HepG2 (cell line): Measurements from ENCODE around the gene THSD4. TPM values are rescaled to one million over a fixed set of nuclear protein-coding genes. Genes with fewer than 3 reads are reported as not detected.

Experiments
- KLF12 ChIP-seq: sonication (generic); formaldehyde crosslinking; IDR thresholded peaks from 2 replicates; pipeline ENCODE4 v1.4.0; 2020; ENCODE audit warnings: missing genetic modification reagents, borderline replicate concordance
- NFE2L1 ChIP-seq: sonication (generic); formaldehyde crosslinking; IDR thresholded peaks from 2 replicates; pipeline ENCODE4 v1.4.0; 2020; ENCODE audit warnings: missing genetic modification reagents, mild to moderate bottlenecking, borderline replicate concordance
- ZBTB21 ChIP-seq: sonication (generic); formaldehyde crosslinking; IDR thresholded peaks from 2 replicates; pipeline ENCODE4 v1.4.0; 2020; ENCODE audit warnings: missing genetic modification reagents
- ZBTB8A ChIP-seq: sonication (generic); formaldehyde crosslinking; IDR thresholded peaks from 2 replicates; pipeline ENCODE4 v1.4.0; 2020; ENCODE audit warnings: mild to moderate bottlenecking, low read depth, missing genetic modification reagents, borderline replicate concordance
- ZNF788 ChIP-seq: sonication (generic); formaldehyde crosslinking; IDR thresholded peaks from 2 replicates; pipeline ENCODE4 v1.5.0; 2020; ENCODE audit warnings: mild to moderate bottlenecking, missing genetic modification reagents, borderline replicate concordance
- polyA plus RNA-seq, 8 experiments: library from polyadenylated mRNA; depleted of rRNA in 3 of 8; stranded (reverse) in 7 of 8; unstranded in 1 of 8; fragments of >200 nt; fragmentation: Illumina TruSeq in 4 of 8; extraction: Trizol in 4 of 8; gene quantifications; 2 replicates each; pipeline versions ENCODE4 v1.2.1 to v1.2.3, GENCODE V29; 2011 to 2016; ENCODE audit warnings: low read depth in 4 of 8, missing spikeins in 1 of 8, mixed read lengths in 1 of 8; ENCODE audit not compliant: insufficient read depth in 1 of 8
- total RNA-seq, 5 experiments: library from RNA; depleted of rRNA; stranded (reverse); fragments of >200 nt; fragmentation: Illumina TruSeq; extraction: Trizol; gene quantifications; 2 replicates each; pipeline ENCODE4 v1.2.3, GENCODE V29; 2016; ENCODE audit warnings: low read depth in 1 of 5
- TF ChIP-seq, protein P1 (sequence below): sonication (generic); formaldehyde crosslinking; IDR thresholded peaks from 2 replicates; pipeline ENCODE4 v1.5.1; 2020; ENCODE audit warnings: missing genetic modification reagents, mild to moderate bottlenecking, borderline replicate concordance
- TF ChIP-seq, protein P2 (sequence below): sonication (generic); formaldehyde crosslinking; IDR thresholded peaks from 2 replicates; pipeline ENCODE4 v1.4.0; 2020; ENCODE audit warnings: mild to moderate bottlenecking, missing genetic modification reagents
- TF ChIP-seq, protein P3 (sequence below): IDR thresholded peaks from 2 replicates; pipeline ENCODE4 v1.6.1; 2016; ENCODE audit warnings: control low read depth

THSD4 gene
- total and polyA plus RNA-seq, 2 of the 13 experiments (the other 11 are each of a cell fraction or from before 2014, with no cell fraction given) = 0.07 to 0.21 TPM

DNA sequence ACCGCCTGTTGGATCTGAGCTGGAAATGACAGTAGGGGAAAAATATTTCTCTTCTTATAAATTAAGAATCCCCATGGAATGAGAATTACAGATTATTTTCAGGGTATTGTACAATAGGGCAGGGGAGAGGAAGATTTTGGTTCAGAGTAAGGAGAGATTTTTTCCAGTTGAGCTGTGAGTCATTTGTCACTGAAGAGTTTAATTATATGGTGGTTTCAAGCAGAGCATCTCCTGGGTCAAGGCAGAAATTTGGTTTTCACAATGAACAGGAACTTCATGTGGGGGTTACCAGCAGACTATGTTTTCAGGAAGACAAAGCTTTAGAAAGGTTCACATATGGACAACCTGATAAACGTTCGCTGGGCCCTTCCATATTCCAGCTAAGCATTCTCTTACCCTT is 512.3 kb downstream of the THSD4 start (continued):
- no peak for TF ChIP-seq ZNF788 (CRISPR knock-in tag)
- TF ChIP-seq, protein P1, sequence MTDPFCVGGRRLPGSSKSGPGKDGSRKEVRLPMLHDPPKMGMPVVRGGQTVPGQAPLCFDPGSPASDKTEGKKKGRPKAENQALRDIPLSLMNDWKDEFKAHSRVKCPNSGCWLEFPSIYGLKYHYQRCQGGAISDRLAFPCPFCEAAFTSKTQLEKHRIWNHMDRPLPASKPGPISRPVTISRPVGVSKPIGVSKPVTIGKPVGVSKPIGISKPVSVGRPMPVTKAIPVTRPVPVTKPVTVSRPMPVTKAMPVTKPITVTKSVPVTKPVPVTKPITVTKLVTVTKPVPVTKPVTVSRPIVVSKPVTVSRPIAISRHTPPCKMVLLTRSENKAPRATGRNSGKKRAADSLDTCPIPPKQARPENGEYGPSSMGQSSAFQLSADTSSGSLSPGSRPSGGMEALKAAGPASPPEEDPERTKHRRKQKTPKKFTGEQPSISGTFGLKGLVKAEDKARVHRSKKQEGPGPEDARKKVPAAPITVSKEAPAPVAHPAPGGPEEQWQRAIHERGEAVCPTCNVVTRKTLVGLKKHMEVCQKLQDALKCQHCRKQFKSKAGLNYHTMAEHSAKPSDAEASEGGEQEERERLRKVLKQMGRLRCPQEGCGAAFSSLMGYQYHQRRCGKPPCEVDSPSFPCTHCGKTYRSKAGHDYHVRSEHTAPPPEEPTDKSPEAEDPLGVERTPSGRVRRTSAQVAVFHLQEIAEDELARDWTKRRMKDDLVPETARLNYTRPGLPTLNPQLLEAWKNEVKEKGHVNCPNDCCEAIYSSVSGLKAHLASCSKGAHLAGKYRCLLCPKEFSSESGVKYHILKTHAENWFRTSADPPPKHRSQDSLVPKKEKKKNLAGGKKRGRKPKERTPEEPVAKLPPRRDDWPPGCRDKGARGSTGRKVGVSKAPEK (CRISPR knock-in tag) = no peak
- no peak for TF ChIP-seq KLF12
- TF ChIP-seq, protein P2, sequence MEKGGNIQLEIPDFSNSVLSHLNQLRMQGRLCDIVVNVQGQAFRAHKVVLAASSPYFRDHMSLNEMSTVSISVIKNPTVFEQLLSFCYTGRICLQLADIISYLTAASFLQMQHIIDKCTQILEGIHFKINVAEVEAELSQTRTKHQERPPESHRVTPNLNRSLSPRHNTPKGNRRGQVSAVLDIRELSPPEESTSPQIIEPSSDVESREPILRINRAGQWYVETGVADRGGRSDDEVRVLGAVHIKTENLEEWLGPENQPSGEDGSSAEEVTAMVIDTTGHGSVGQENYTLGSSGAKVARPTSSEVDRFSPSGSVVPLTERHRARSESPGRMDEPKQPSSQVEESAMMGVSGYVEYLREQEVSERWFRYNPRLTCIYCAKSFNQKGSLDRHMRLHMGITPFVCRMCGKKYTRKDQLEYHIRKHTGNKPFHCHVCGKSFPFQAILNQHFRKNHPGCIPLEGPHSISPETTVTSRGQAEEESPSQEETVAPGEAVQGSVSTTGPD = no peak
- no peak for TF ChIP-seq ZBTB21
- TF ChIP-seq, protein P3, sequence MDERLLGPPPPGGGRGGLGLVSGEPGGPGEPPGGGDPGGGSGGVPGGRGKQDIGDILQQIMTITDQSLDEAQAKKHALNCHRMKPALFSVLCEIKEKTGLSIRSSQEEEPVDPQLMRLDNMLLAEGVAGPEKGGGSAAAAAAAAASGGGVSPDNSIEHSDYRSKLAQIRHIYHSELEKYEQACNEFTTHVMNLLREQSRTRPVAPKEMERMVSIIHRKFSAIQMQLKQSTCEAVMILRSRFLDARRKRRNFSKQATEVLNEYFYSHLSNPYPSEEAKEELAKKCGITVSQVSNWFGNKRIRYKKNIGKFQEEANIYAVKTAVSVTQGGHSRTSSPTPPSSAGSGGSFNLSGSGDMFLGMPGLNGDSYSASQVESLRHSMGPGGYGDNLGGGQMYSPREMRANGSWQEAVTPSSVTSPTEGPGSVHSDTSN (CRISPR knock-in tag) = no peak
- TF ChIP-seq ZBTB8A (CRISPR knock-in tag) = no peak
- no peak for TF ChIP-seq NFE2L1 (CRISPR knock-in tag)
